HepG2 (cell line): Measurements from ENCODE around the gene NLE1. TPM values are rescaled to one million over a fixed set of nuclear protein-coding genes. Genes with fewer than 3 reads are reported as not detected.
A peak's percentile ranks its signal among the peaks of the same experiment; 100 is the strongest.

ENCODE experiments used
- ATM ChIP-seq: fragments of 450-650 bp; IDR thresholded peaks from 2 replicates; pipeline ENCODE4 v1.7.1; 2017; ENCODE audit warnings: mild to moderate bottlenecking, borderline replicate concordance
- CBFB ChIP-seq: sonication (generic); formaldehyde crosslinking; IDR thresholded peaks from 2 replicates; pipeline ENCODE4 v1.4.0; 2020; ENCODE audit warnings: missing genetic modification reagents
- CEBPG ChIP-seq: IDR thresholded peaks from 2 replicates; pipeline ENCODE4 v1.6.1; 2016
- ELK4 ChIP-seq: sonication (generic); formaldehyde crosslinking; IDR thresholded peaks from 2 replicates; pipeline ENCODE4 v1.9.0; 2021; ENCODE audit warnings: missing genetic modification reagents, borderline replicate concordance
- GATAD2A ChIP-seq: IDR thresholded peaks from 2 replicates; pipeline ENCODE4 v1.6.1; 2016
- GLMP ChIP-seq: sonication (generic); formaldehyde crosslinking; IDR thresholded peaks from 2 replicates; pipeline ENCODE4 v1.9.0; 2021; ENCODE audit warnings: missing genetic modification reagents, mild to moderate bottlenecking, borderline replicate concordance
- IRF1 ChIP-seq: sonication (generic); formaldehyde crosslinking; IDR thresholded peaks from 2 replicates; pipeline ENCODE4 v1.4.0; 2020; ENCODE audit warnings: low read depth, mild to moderate bottlenecking, missing genetic modification reagents
- KDM4B ChIP-seq: sonication (generic); formaldehyde crosslinking; IDR thresholded peaks from 2 replicates; pipeline ENCODE4 v1.4.0; 2020; ENCODE audit warnings: missing genetic modification reagents
- KLF16 ChIP-seq, 2 experiments: sonication (generic) in 1 of 2; formaldehyde crosslinking in 1 of 2; IDR thresholded peaks; 2 replicates each; pipeline versions ENCODE4 v1.6.1 to v1.8.0; 2016 to 2023; ENCODE audit warnings: missing genetic modification reagents in 2 of 2, missing compliant biosample characterization in 1 of 2
- MEIS2 ChIP-seq: sonication (generic); formaldehyde crosslinking; IDR thresholded peaks from 2 replicates; pipeline ENCODE4 v1.9.0; 2021; ENCODE audit warnings: mild to moderate bottlenecking, missing genetic modification reagents
- MXI1 ChIP-seq: IDR thresholded peaks from 3 replicates; pipeline ENCODE4 v1.6.1; 2012; ENCODE audit warnings: low read depth, low read length, inconsistent platforms, borderline replicate concordance
- NFYB ChIP-seq: sonication (generic); formaldehyde crosslinking; IDR thresholded peaks from 2 replicates; pipeline ENCODE4 v1.4.0; 2020; ENCODE audit warnings: missing genetic modification reagents
- NR2F6 ChIP-seq, 2 experiments: IDR thresholded peaks; 2 replicates each; pipeline ENCODE4 v1.6.1; 2016; ENCODE audit warnings: antibody characterized with exemption in 1 of 2, mild to moderate bottlenecking in 1 of 2
- TBX2 ChIP-seq: sonication (generic); formaldehyde crosslinking; IDR thresholded peaks from 2 replicates; pipeline ENCODE4 v1.5.0; 2020; ENCODE audit warnings: missing genetic modification reagents, mild to moderate bottlenecking, borderline replicate concordance
- ZBTB2 ChIP-seq: sonication (generic); formaldehyde crosslinking; IDR thresholded peaks from 2 replicates; pipeline ENCODE4 v1.8.0; 2022; ENCODE audit warnings: low read depth, missing genetic modification reagents
- ZC3H13 ChIP-seq: sonication (generic); formaldehyde crosslinking; IDR thresholded peaks from 2 replicates; pipeline ENCODE4 v1.8.1; 2023; ENCODE audit warnings: mild to moderate bottlenecking, missing genetic modification reagents, moderate library complexity
- ZMYM2 ChIP-seq: sonication (generic); formaldehyde crosslinking; IDR thresholded peaks from 2 replicates; pipeline ENCODE4 v1.8.0; 2022; ENCODE audit warnings: mild to moderate bottlenecking, missing genetic modification reagents
- ZNF362 ChIP-seq: sonication (generic); formaldehyde crosslinking; IDR thresholded peaks from 2 replicates; pipeline ENCODE4 v1.4.0; 2020; ENCODE audit warnings: missing genetic modification reagents, mild to moderate bottlenecking, borderline replicate concordance
- ZNF510 ChIP-seq: sonication (generic); formaldehyde crosslinking; IDR thresholded peaks from 2 replicates; pipeline ENCODE4 v1.4.0; 2020; ENCODE audit warnings: low read depth, mild to moderate bottlenecking, missing genetic modification reagents
- ZNF639 ChIP-seq: conservative IDR thresholded peaks from 2 replicates; pipeline ENCODE4 v1.6.1; 2018; ENCODE audit warnings: missing genetic modification reagents
- ZNF775 ChIP-seq: sonication (generic); formaldehyde crosslinking; IDR thresholded peaks from 2 replicates; pipeline ENCODE4 v1.4.0; 2020; ENCODE audit warnings: missing genetic modification reagents, mild to moderate bottlenecking, moderate library complexity, borderline replicate concordance
- ZSCAN31 ChIP-seq: sonication (generic); formaldehyde crosslinking; IDR thresholded peaks from 2 replicates; pipeline ENCODE4 v1.5.0; 2020; ENCODE audit warnings: low read depth, mild to moderate bottlenecking, missing genetic modification reagents
- polyA plus RNA-seq, 8 experiments: library from polyadenylated mRNA; depleted of rRNA in 3 of 8; stranded (reverse) in 7 of 8; unstranded in 1 of 8; fragments of >200 nt; fragmentation: Illumina TruSeq in 4 of 8; extraction: Trizol in 4 of 8; gene quantifications; 2 replicates each; pipeline versions ENCODE4 v1.2.1 to v1.2.3, GENCODE V29; 2011 to 2016; ENCODE audit warnings: low read depth in 4 of 8, missing spikeins in 1 of 8, mixed read lengths in 1 of 8; ENCODE audit not compliant: insufficient read depth in 1 of 8
- total RNA-seq, 5 experiments: library from RNA; depleted of rRNA; stranded (reverse); fragments of >200 nt; fragmentation: Illumina TruSeq; extraction: Trizol; gene quantifications; 2 replicates each; pipeline ENCODE4 v1.2.3, GENCODE V29; 2016; ENCODE audit warnings: low read depth in 1 of 5

Gene NLE1
- total and polyA plus RNA-seq, 2 of the 13 experiments (the other 11 are each of a cell fraction or from before 2014, with no cell fraction given): 20.3 to 34.5 TPM

GRCh38 chr17:35141681-35142466, at the start of gene NLE1 (continued):
- TF ChIP-seq CEBPG (CRISPR knock-in tag) (0 out of 2 replicates have a peak, but pooled peaks have one; percentile 23), NR2F6 (IDR thresholded peaks at IDR 0.05) (no peak), NR2F6 (CRISPR knock-in tag; IDR thresholded peaks at IDR 0.05) (peak; percentile 44; the same call in 1 of the 2 replicates), MXI1 (peak; percentile 96), ZNF362 (CRISPR knock-in tag) (peak; percentile 48), ZC3H13 (CRISPR knock-in tag) (peak; percentile 91; the same call in 1 of the 2 replicates), ZNF510 (peak; percentile 90), KLF16 (CRISPR knock-in tag; IDR thresholded peaks at IDR 0.05) (peak; percentile 31 to 97; a peak in 3 of 4 replicates), ZBTB2 (CRISPR knock-in tag) (peak; percentile 70; the same call in 1 of the 2 replicates), ATM (no peak), ZMYM2 (CRISPR knock-in tag) (no peak), ELK4 (no peak), MEIS2 (CRISPR knock-in tag) (no peak; the same call in 1 of the 2 replicates), ZNF639 (CRISPR knock-in tag) (peak; percentile 78), GATAD2A (CRISPR knock-in tag) (peak; percentile 72), NFYB (no peak), IRF1 (CRISPR knock-in tag) (0 out of 2 replicates have a peak, but pooled peaks have one; percentile 78), TBX2 (CRISPR knock-in tag) (peak; percentile 87), CBFB (CRISPR knock-in tag) (peak; percentile 88; the same call in 1 of the 2 replicates), ZNF775 (peak; percentile 76; the same call in 1 of the 2 replicates), GLMP (no peak), ZSCAN31 (no peak; the same call in 1 of the 2 replicates), KDM4B (CRISPR knock-in tag) (peak; percentile 73; the same call in 1 of the 2 replicates)
